ENCODE data around the gene ME3.

Gene ME3

DNA sequence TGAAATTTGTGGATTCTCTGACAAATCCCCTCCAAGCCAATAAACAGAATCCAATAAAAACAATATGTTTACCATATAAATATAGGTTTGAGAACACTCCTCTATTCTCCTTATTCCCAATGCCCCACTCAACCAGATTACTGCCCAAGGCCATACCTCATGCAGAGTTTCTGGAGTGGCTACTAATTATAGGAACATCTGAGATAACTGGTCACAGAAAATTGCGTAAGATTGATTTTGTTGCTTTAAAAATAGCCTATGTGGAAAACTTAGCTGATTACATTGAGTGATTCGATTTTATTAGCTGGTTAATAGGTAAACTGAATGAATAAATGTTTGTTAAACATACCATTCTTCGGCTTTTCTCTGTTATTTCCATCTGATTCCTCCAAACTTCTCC lies 48.0 kb downstream of the ME3 start:
- in situ Hi-C loops (cut with MboI; ENCODE audit: low sequenced_read_pairs) = loop anchor here (25.0 kb wide), 1 partner anchor 162 kb away; no protein-coding TSS in a partner anchor

DNA sequence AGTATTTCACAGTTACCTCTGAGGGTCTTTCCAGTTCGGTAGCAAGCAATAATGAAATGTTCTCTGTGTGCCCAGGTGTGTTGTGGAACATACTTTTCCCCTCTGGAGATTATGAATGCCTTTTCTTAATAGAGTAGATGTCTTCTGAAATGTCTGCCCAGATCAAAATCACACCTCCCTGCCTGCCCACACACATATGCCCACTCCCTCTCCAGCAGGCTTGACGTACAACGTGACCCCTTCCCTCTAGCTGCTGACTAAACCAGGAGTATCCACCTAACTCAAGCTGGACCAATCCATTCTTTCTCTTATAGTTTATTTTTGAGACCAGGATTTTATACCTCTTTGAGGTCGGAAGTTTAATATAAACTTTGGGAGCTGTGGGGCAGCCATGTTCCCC lies 48.7 kb downstream of the ME3 start:
- in situ Hi-C loops (cut with MboI; ENCODE audit: low sequenced_read_pairs) = loop anchor here (25.0 kb wide), 1 partner anchor 161 kb away; no protein-coding TSS in a partner anchor

DNA sequence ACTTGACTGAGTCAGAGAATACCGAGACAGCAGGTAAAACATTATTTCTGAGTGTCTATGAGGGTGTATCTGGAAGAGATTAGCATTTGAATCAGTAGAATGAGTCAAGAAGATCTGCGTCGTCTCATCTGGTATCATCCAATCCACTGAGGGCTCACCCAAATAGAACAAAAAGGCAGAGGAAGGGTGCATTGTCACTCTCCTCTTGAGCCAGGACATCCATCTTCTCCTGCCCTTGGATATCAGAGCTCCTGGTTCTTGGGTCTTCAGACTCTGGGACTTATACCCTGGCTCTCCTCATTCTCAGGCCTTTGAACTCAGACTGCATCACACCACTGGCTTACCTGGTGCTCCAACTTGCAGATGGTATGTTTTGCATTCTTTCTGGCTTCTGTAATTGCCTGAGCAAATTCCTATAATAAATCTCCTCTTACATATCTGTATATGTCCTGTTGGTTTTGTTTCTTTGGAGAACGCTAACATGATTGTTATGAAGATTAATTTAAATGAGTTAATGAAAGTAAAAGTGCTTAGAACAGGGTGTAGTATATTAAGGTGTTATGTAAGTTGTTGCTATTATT lies 49.3 kb downstream of the ME3 start:
- in situ Hi-C loops (cut with MboI; ENCODE audit: low sequenced_read_pairs) = loop anchor here (25.0 kb wide), 1 partner anchor 161 kb away; no protein-coding TSS in a partner anchor

DNA sequence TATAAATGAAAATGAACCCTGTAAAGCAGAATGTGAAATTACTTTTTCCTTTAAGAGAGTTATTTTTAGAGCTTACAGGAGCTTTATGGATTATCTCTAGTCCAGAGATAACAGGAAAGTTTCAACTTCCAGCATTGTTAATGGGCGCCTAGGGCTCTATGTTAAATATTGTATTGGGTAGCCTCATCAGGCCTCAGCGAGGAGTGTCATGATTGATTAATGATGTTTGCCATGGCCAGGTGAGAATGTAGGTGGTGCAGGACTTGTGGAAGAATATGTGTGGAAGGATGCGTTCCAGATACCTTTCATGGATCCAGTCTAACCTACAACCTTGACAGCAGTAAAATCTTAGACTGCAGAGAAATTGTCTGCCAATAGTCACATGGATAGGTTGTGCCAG lies 50.6 kb downstream of the ME3 start:
- in situ Hi-C loops (cut with MboI; ENCODE audit: low sequenced_read_pairs) = loop anchor here (25.0 kb wide), 1 partner anchor 160 kb away; no protein-coding TSS in a partner anchor

DNA sequence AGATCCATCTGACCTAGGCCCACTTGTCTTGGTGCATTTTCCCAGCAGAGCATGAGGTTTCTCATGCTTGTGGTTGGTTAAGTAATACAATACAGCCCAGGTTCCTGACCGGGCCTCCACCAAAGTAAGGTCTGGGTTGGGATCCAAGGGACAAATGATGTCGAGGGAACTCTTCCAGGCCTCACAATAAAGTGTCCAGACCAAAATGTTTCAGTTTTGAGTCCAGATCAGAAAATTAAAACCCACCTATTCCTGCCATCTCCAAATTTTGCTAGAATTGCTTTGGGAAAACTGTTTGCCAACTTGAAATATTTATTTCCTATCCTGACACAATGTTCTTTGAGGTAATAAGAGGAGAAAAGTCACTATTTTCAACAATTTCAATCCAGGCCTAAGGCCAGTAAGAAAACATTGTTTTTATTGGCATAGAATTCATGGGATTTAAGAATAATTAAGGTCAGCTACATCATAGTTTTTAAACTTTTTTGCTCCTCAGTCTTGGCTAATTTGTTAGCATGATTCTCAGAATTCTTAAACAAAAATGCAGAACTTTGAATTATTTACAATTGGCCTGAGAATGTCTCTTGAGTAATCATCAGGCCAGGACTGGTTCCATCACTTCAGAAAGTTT lies 51.4 kb downstream of the ME3 start:
- in situ Hi-C loops (cut with MboI; ENCODE audit: low sequenced_read_pairs) = loop anchor here (25.0 kb wide), 1 partner anchor 159 kb away; no protein-coding TSS in a partner anchor

DNA sequence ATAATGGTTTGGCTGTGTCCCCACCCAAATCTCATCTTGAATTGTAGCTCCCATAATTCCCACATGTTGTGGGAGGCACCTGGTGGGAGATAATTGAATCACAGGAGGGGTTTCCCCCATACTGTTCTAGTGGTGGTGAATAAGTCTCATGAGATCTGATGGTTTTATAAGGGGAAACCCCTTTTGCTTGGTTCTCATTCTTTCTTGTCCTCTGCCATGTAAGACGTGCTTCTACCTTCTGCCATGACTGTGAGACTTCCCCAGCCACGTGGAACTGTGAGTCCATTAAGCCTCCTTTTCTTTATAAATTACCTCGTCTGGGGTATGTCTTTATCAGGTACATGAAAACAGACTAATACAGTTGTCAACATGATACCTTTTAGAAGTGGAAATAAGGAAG lies 53.0 kb downstream of the ME3 start:
- in situ Hi-C loops (cut with MboI; ENCODE audit: low sequenced_read_pairs) = loop anchor here (25.0 kb wide), 1 partner anchor 157 kb away; no protein-coding TSS in a partner anchor

DNA sequence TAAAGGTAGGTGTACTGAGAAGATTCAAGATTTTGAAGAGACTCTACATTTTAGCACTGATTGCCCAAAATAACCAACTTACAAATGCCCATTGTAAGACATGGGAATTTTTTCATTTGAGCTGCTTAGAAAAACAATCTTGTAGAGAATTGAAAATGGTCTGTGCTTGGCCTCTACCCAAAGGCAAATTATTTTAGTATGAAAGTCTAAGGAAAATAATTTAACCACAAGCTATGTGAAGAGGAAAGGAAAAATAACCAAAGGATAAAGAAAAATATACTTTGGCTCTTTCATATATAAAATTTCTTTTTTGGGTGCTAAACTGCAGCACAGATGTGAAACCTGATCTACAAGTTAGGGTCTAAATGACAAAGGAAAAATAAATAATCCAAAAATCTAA lies 54.9 kb downstream of the ME3 start:
- in situ Hi-C loops (cut with MboI; ENCODE audit: low sequenced_read_pairs) = loop anchor here (25.0 kb wide), 1 partner anchor 155 kb away; no protein-coding TSS in a partner anchor

DNA sequence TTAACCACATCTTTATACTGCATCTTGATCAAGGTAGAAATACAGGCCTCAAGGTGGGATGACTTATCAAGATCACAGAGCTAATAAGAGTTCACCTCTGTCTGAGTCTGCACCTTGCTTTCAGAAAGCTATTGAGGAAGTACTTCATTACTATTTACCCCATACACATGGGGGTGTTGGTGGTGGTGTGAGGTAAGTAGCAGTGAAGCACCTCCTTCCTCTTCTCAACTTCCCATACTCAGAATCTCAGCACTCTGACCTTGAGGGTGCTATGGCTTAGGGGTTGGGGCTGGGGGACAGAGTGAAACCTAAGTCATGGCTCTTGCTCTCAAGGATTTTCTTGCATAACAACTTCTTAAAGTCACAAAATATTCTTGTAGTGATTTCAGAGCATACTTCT lies 56.9 kb downstream of the ME3 start:
- in situ Hi-C loops (cut with MboI; ENCODE audit: low sequenced_read_pairs) = loop anchor here (25.0 kb wide), 1 partner anchor 153 kb away; no protein-coding TSS in a partner anchor

DNA sequence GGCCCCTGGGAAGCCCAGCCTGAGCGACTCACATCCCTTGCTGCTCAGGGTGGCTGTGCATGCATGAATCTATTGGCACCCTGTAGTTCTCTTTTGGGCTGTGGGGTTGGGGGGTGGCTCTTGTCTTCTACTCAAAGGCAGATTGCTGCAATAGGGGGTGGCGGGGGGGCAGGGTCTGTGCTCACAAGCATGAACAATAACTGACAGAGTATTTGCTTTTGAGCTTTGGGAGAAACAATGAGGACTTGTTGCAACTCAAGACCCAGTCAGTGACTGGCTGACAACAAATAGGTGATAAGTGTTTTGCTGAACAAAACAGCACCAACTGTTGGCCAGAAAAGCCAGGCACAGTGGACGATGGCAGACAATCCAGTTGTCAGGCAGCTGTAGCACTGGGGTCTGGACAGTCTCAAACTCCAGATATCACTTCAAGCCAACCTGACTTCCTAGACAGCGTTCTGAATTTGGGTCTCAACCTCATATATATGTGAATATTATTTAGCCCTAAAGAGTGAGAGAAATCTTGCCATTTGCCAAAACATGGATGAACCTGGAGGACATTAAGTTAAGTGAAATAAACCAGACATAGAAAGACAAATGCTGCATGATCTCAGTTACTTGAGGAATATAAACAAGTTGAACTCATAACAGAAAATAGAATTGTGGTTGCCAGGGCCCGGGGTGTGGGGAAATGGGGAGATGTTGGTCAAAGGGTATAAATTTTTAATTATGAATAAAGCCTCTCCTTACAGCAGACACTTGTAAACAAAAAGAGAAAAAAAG lies 61.7 kb downstream of the ME3 start:
- in situ Hi-C loops (cut with MboI; ENCODE audit: low sequenced_read_pairs) = loop anchor here (25.0 kb wide), 1 partner anchor 148 kb away; no protein-coding TSS in a partner anchor

DNA sequence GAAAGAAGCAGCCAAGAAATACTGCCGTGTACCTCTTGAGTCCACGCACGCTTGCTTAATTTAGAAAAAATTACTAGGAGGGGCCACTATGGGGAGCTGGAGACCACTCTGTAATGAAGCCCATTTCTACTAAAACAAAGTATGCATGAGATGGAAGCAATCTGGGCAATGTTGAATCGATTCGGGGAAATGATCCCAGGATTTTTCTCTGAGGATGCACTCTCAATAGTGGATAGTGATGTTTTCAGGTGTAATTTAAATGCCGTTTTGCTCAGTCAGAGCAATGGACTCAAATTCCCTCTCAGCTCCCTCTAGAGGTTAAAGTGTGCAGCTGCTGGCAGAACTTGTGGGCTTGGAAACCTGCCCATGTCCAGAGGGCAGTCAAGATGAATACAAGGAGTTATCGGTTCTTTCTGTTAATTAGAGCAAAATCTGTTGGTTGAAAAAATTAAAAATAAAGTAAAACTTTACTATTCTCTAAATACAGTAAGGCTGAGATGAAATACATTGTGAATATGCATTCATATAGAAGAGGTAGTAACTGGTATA lies 64.1 kb downstream of the ME3 start:
- in situ Hi-C loops (cut with MboI; ENCODE audit: low sequenced_read_pairs) = loop anchor here (25.0 kb wide), 1 partner anchor 146 kb away; no protein-coding TSS in a partner anchor

DNA sequence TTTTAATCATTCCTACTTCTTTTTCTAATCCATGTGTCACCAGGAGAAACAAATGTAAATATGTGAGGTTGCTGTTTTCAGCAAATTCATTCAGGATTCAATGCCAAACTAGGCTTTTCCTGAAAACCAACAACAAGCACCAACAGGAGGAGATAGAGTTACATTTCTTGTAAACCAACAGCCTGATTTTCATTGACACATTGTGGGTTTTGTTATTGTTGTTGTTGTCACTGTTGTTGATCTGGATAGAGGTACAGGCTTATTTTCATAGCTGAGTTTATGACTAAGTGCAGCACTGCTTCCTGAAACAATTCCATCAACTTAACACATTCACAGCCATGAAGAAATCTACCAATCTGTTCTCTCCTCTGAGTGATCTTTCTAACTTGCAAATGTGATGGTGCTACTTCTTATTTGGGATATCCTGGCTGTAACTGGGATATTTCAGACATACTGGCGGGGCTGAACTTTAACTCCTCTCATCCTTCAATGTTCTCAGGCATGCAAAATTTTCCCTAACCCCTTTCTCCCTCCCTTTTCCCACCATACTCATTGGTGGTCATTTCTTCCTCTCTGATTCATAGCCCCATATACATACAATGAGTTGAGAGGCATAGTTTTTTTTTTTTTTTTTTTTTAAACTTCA lies 65.5 kb downstream of the ME3 start:
- in situ Hi-C loops (cut with MboI; ENCODE audit: low sequenced_read_pairs) = loop anchor here (25.0 kb wide), 1 partner anchor 145 kb away; no protein-coding TSS in a partner anchor

DNA sequence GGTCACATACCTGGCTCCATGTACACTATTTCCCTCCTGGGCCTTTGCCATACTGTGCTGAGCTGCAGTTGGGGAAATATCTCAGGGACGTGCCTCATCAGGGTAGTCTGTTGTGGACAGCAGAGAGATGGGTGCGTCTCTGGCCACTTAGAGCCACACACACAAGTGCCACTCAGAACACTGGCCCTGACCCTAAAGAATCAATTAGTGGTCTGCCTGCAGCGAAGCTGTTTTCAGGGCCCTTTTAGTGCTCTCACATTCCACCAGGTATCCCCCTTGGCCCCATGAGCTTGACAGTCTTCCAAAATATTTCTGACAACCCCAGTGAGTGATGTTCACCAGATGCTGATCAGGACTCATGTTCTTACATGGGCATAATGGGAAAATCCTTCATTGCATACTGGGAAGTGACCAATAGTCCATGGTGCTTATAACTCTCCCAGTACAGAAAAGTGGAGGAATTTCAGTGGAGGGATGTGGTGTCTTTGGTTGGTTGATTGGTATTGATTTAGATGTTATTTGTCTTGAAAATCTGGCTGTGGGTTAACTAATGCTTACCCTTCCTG lies 66.1 kb downstream of the ME3 start:
- in situ Hi-C loops (cut with MboI; ENCODE audit: low sequenced_read_pairs) = loop anchor here (25.0 kb wide), 1 partner anchor 144 kb away; no protein-coding TSS in a partner anchor

DNA sequence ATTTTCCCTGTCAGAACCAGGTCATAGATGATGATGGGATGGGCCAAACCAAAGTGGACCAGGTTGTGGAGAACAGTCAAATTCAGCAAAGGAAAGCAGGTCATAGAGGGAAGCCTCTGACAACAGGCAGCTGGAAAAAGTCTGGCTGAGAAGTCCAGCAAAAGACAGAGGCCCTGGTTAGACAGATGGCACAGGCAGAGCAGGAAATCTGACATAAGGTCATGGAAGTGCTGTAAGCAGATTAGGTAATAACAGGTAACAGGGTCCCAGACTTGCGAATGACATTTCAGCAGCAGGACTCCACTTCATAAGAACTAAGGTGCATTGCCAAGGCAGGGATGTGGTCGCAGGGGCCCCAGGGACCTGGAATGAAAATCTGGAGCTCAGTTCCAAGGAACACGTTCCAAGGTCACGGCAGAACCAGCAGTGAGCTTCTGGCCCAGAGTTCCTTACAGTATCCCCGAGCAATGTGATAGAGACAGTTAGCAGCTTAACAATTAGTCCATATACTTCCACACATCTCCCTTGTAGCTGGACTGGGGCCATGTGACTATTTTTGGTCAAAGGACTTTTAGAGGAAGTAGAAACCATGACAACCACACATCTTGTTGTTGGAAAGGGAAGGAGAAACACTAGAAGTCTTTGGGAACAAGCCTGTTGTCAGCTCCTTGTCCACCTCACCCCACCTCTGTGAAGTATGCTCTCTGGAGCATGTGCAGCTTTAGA lies 75.4 kb downstream of the ME3 start:
- in situ Hi-C loops (cut with MboI; ENCODE audit: low sequenced_read_pairs) = no loop called here

DNA sequence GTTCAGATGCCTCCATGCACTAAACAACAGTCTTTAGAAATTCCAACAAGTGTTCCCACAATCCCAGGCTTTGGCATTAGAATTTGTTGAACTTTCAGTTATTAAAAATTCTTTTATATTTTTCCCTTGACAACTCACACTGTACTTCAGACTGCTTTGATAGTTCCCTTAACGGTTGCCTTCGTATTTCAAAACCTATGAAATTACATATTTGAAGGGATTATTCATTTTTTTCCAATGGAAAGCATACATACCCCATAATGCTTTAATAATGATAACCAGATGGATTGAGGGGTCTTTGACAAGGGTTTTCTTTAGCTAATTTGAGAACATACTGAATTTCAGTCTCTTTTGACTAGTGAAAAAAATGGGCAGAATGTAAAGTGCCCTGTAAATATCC lies 76.5 kb downstream of the ME3 start:
- in situ Hi-C loops (cut with MboI; ENCODE audit: low sequenced_read_pairs) = no loop called here

DNA sequence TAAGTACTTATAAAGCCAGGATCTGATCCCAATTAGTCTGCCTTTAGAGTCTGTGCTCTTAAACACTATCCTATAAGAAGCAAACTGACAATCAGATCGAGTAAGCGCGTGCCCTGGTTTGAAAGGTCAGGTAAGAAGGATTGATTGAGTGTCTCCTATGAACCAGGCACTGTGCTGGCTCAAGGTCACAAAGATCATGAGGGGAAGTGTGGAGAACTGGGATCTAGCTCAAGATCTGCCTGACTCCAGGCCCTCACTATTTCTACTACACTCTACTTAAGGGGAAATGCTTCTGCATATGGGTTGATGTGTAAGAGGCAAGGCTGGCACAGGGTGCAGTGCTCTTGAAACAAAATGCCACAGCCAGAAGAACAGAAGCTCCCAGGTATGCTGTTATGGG lies 77.0 kb downstream of the ME3 start:
- in situ Hi-C loops (cut with MboI; ENCODE audit: low sequenced_read_pairs) = no loop called here

DNA sequence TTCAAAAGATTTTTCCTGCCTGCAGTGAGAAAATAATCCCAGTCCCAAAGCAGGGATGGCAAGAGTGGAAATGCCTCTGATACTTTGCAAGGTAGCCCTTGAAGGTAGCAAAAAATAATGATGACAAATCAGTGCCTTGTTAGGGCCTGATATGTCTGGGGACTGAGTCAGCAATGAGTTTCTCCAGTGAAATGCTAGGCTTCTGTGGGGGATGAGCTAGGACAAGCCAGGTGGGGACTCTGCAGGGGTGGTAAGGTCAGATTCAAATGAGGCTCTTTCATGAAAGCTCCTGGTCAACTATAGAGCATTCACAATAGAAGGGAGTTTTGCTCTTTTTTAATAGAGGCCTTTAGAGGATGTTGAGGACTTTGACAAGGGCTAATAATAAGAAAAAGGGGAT lies 77.7 kb downstream of the ME3 start:
- in situ Hi-C loops (cut with MboI; ENCODE audit: low sequenced_read_pairs) = no loop called here

DNA sequence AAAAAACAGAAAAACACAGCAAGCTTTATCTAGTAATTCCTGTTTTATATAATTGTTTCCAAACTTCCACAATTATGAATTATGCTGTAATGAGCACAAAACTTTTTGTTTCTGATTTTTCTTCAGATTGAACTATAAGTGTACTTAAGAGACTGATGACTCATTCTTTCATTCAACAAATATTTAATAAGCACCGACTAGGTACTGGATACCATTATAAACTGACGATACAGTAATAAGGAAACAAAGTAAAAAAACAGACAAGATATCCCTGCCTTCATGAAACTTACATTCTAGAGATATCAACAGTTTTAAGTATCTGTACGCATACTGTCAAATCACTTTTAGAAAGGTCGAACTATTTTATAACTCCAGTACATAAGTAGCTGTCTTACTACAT lies 78.6 kb downstream of the ME3 start:
- in situ Hi-C loops (cut with MboI; ENCODE audit: low sequenced_read_pairs) = no loop called here

DNA sequence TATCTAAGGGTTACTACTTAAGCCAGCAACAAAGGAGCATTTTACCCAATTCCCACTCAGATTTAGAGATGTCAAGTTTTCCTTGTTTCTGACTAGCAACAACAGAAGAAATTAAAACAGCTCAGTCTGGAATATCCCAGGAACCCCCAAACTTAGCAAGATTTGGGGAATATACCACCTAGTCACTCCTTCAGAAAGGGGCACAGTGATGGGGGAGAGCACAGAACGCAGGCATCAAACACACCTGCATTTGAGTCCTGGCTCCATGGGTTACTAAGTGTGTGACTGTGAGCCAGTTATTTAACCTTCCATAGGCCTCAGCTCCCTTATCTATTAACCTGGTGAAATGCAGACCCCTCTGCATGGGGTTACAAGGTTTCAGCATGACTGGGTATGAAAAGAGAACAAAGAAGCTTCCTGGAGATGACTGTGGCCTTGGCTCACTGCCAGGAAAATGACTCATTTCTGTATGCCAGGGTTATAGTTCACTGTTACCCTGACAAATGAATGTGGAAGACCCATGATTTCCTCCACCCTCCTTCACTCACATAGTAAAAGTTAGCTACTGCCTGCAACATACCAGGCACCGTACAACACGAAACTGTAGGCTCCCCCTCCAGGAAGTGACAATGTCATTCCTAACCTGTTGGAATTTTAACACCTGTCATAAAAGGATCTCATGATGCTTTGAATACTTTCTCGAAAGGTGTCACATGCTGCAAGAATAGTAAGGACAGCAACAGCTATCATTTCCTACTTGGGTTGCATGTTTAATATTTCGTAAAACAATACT lies 79.6 kb downstream of the ME3 start:
- in situ Hi-C loops (cut with MboI; ENCODE audit: low sequenced_read_pairs) = no loop called here

DNA sequence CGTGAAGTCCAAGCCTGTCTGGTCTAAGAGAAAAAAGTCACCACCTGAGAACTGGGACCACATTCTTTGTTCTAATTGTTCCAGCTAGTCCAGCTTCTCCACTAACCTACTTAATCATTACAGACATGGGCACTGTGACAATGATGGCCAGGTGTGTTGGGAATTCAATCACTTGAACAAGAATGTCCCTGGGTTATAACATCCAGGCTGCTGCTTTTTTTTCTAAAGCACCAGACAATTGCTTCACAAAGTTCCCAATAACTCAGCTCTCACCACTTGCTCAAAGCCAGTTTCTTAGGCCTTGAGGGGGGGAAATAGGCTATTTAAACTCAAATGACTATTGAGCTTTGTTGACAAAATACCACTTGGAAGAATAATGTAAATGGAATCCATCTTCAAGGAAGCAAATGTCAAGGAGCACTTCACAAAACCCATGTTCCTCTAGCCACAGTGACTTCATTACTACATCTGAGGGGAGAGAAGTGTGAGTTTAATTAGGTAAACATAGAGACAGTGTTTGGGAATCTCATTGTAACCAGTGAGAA lies 80.3 kb downstream of the ME3 start:
- in situ Hi-C loops (cut with MboI; ENCODE audit: low sequenced_read_pairs) = no loop called here
